Embryonic facial prominence (tissue), 1 donor: Measurements from ENCODE around the gene SMC4.
A peak's percentile ranks its signal among the peaks of the same experiment; 100 is the strongest.

Source experiments
- DNase-seq: peaks from one replicate; pipeline ENCODE4 v3.0.0-alpha.2; 2016; ENCODE audit errors: extremely low spot score

Gene SMC4

DNA sequence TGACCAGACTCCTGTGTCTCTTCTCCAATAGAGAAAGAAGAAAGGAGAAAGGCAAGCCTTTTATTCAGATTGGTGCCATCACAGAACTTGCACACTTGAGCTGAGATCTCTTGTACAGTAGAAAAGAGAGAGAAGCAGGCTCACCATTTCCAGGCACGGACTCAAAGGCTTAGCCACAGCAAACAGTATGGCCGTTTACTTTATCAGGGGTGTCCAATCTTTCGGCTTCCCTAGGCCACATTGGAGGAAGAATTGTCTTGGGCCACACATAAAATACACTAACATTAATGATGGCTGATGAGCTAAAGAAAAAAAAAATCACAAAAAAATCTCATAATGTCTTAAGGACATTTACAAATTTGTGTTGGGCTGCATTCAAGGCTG lies 5.4 kb upstream of the SMC4 start:
- DNase-seq, result no peak

GRCh38 chr3:160395297-160395696 lies 4.2 kb upstream of the SMC4 start:
- no peak for DNase-seq

DNA sequence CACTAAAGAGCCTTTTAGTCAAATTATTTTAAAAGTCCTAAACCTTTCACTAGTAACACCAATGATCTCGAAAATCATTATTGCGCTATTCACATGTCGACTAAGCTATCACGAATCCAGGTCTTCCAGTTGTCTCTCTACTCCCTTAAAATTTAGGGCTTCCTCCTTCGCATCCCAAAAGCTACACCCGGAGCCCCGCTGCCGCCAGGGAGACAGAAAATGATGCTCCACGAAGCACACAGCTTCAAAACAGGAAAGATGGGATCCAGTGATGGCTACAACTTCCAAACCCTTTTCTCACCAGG lies 678 bp upstream of the SMC4 start:
- DNase-seq, result no peak

GRCh38 chr3:160400030-160400701 lies 716 bp downstream of the SMC4 start:
- DNase-seq, result no peak

GRCh38 chr3:160400702-160401150 lies 1.3 kb downstream of the SMC4 start:
- no peak for DNase-seq

DNA sequence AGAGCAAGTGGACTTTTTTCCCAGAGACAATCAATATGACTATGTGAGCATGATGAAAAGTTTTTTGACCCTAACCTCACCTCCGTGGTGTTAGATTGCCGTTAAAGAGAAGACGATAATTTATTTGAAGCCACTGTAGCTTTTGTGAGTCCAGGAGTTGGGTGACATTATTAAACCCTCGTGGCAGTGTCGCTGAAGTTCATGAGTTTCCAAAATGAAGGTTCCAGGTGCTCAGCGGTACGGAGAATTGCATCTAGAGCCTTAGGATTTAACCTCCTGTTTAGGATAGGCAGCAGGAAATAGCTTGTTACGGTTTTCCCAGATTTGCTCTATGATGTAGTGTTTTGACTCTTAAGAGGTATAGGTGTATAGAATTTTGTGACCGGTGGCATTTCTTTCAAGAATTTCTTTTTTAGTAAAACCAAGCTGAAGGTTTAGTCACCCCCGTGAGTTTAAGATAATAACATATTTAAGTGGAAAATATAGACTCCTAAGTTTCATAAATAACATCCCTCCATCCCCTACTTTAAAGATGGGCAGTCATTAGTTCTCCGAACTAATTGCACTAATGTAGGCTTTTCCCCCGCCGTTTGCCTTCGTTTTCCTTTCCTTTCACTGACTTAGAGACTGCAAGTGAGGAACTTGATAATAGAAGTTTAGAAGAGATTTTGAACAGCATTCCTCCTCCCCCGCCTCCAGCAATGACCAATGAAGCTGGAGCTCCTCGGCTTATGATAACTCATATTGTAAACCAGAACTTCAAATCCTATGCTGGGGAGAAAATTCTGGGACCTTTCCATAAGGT lies 2.0 kb downstream of the SMC4 start:
- DNase-seq, result no peak

DNA sequence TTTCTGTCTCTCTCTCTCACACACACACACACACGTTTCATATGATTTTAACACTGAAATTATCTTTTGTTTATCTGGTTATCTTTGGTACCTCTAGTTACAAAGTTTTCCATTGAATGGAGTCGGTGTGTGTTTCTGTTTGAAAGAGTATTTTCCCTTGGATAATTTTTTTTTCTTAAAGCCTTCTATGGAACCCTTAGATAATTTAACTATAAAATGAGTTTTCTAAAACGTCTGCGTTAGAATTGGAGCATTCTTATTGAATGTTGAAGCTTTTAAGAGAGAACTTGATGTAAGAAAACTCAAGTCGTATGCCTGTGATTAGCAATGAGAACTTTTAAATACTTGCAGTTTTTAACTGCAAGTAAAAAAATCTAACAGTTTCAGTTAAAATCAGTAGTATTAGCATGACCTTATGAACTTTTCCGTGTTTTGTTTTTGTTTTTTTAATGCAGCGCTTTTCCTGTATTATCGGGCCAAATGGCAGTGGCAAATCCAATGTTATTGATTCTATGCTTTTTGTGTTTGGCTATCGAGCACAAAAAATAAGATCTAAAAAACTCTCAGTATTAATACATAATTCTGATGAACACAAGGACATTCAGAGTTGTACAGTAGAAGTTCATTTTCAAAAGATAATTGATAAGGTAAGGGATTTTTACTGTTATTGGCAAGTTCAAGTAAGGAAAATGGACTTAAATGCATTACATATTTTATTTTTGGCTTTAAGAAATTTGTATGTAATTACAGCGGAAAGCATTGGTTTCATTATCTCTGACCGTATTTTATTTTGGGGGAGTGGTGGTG lies 3.0 kb downstream of the SMC4 start:
- DNase-seq, result no peak

DNA sequence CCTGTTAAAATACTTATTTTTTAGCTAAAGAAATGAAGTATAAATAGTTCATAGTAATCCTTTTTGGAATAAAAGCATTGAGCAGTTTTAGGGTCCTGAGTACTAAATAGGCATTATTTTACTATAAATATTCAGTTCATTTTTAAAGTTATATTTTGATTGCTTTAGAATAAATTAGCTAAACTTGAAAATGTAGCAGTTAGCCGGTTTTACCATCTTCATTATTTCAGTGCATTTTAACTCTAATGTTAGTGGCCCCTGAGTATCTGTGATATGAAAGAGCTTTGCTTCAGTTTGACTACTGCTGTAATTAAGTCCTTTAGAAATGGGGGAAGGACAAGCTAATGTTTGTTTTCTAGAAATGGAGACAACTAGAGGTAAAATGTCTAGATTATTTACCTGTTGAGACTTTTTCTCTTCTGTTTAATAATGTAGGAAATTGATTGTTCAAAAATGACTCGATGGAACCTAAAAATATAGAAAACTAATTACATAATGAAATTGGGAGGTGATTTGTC lies 3.6 kb downstream of the SMC4 start:
- no peak for DNase-seq

DNA sequence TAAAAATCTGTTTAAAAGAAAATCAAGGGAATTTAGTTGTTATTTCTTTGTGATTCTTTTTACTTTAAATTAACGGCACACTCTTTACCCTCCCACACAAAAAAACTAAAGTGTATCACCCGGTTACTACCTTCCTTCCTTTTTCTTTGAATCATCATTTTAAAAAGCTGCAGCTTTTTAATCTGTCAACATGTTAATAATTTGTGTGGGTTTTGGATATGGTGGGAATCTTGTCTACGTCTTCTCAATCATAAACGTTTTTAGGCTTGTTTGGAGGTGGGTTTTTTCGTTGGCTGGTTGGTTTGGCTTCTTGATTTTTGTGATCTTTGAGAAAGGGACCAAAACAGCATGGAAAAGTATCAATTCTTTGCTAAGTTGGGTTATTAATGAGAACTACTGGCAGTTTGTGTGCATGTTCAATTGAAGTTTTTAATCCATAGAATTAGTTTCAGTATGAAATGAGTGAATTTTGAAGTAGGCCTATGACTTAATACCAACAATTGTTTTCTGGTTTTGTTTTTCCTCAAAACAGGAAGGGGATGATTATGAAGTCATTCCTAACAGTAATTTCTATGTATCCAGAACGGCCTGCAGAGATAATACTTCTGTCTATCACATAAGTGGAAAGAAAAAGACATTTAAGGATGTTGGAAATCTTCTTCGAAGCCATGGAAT lies 4.5 kb downstream of the SMC4 start:
- DNase-seq, result no peak

DNA sequence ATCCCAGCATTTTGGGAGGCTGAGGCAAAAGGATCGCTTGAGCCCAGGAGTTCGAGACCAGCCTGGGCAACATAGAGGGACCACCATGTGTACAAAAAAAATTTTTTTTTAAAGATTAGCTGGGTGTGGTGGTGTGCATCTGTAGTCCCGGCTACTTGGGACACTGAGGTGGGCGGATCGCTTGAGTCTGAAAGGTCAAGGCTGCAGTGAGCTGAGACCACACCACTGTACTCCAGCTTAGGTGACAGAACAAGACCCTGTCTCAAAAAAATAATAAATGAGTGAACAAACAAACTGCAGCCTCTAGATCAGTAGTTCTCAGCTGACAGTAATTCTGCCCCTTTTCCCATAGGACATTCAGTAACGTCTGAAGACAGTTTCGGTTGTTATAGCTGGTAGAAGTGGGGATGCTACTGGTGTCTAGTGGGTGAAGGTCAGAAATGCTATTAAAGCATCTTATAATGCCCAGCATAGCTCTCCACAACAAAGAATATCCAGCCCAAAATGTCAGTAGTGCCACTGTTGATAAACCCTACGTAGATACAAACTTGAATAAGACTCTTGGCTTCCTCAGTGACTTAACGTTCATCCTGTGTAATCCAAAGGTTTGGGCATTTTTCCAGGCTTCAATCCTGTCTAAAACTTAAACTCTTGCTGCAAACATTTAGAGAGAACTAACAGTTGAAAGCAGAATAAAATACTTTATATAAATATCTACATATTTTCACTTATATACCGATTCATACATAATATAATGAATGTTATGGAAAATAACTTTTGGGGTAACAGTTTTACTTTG lies 10.6 kb downstream of the SMC4 start:
- no peak for DNase-seq

DNA sequence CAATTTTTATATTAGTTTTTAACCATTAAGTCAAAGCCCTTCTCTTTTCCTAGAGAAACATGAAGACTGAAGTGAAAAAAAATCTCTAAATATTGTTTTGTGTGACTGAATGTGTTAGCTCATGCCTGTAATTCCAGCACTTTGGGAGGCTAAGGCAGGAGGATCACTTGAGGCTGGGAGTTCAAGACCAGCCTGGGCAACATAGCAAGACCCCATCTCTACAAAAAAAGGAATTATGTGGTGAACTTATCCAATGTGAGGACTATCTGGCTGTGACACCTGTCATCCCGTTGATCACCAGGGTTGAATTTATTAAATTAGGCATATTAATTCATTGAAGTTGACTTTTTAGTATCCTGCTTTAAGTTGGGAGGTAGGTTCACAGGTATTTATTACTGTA lies 13.0 kb downstream of the SMC4 start:
- DNase-seq, result no peak

GRCh38 chr3:160413613-160414248 lies 14.3 kb downstream of the SMC4 start:
- DNase-seq, result peak; percentile 53

- DNase-seq, result no peak
Observed at GRCh38 chr3:160417311-160417710, 17.9 kb downstream of the SMC4 start.

GRCh38 chr3:160427832-160428424 lies 28.5 kb downstream of the SMC4 start:
- no peak for DNase-seq

GRCh38 chr3:160434071-160434470 lies 34.6 kb downstream of the SMC4 start:
- no peak for DNase-seq

GRCh38 chr3:160435095-160435494 lies 35.6 kb downstream of the SMC4 start:
- DNase-seq, result no peak

GRCh38 chr3:160435747-160436146 lies 36.3 kb downstream of the SMC4 start:
- DNase-seq, result no peak

DNA sequence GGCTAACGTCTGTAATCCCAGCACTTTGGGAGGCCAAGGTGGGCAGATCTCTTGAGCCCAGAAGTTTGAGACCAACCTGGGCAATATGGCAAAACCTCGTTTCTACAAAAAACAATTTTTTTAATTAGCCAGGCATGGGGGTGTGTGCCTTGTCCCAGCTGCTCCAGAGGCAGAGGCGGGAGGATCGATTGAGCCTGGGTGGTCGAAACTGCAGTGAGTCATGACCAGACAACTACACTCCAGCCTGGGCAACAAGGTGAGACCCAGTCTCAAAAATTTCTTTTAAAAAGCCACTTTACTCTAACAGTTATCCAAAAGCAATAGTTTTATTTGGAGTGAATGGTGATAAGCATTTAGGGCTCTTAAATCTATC lies 37.6 kb downstream of the SMC4 start:
- DNase-seq, result no peak

GRCh38 chr3:160440687-160441086 lies 41.2 kb downstream of the SMC4 start:
- no peak for DNase-seq

DNA sequence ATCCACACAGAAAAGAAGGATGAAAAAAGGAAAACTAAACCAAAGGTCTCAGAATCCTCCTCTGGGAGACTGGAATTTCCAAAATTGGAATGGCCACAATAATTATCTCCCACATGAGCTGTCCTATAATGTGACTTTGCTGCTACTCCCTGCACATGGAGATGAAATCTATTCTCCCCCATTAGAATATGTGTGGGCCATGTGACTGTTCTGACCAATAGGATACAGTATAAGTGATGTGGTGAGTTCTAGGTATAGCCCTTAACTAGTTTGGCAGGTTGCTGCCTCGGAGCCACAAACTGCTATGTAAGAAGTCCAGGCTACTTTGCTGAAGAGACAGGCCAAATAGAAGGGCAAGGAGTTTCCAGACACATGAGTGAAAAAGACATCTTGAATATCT lies 45.0 kb downstream of the SMC4 start:
- no peak for DNase-seq
